ENCODE results near the gene SNX24.

DNA sequence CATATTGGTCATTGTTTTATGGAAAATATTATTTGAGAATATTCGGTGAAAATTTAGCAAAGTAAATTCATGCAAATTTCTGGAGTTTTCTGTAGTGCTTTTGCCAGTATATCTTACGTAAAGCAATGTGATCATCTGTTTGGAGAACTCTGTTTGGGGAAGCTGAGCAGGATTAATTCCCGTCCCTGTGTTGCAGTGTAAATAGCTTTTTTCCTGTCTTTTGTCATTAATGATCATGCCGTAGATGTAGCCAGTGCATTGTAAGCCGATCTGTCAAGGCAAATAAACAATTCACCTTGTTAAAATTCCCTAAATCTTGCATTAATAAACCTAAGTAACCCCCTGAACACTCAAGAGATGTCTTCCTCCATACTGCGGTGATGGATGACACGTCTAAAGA, 151.9 kb downstream of the SNX24 start:
- TF ChIP-seq, protein P1, sequence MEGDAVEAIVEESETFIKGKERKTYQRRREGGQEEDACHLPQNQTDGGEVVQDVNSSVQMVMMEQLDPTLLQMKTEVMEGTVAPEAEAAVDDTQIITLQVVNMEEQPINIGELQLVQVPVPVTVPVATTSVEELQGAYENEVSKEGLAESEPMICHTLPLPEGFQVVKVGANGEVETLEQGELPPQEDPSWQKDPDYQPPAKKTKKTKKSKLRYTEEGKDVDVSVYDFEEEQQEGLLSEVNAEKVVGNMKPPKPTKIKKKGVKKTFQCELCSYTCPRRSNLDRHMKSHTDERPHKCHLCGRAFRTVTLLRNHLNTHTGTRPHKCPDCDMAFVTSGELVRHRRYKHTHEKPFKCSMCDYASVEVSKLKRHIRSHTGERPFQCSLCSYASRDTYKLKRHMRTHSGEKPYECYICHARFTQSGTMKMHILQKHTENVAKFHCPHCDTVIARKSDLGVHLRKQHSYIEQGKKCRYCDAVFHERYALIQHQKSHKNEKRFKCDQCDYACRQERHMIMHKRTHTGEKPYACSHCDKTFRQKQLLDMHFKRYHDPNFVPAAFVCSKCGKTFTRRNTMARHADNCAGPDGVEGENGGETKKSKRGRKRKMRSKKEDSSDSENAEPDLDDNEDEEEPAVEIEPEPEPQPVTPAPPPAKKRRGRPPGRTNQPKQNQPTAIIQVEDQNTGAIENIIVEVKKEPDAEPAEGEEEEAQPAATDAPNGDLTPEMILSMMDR (IDR thresholded peaks at IDR 0.05) = no peak
- no peak for TF ChIP-seq POLR2A (IDR thresholded peaks at IDR 0.05)
